Measurements from ENCODE around the gene NUSAP1. TPM values are rescaled to one million over a fixed set of nuclear protein-coding genes. Genes with fewer than 3 reads are reported as not detected.
"Not testable (repeated sequence)": the region's sequence is repeated elsewhere in the genome, so short reads cannot be mapped to it uniquely, and the experiment has no call there.

NUSAP1 gene
- total RNA-seq, 1 donor from 2014 or later = 16.9 TPM

- H3K27ac Mint-ChIP-seq (ENCODE audit: unreplicated experiment) = no peak overlapping the region
- no peak for DNase-seq (ENCODE audit: low spot score)
- peaks cover 11% of the 10 kb centered on the region for H3K36me3 Mint-ChIP-seq (ENCODE audit: low read depth, unreplicated experiment)
- H3K4me1 Mint-ChIP-seq (ENCODE audit: unreplicated experiment) = no peaks in the 10 kb centered on the region
- H3K4me3 Mint-ChIP-seq (ENCODE audit: unreplicated experiment) = no peak overlapping the region
- no peak for TF ChIP-seq CTCF (IDR thresholded peaks at IDR 0.05; ENCODE audit: unreplicated experiment)
- no peaks in the 10 kb centered on the region for H3K27me3 Mint-ChIP-seq (ENCODE audit: unreplicated experiment)
- H3K9me3 Mint-ChIP-seq (ENCODE audit: unreplicated experiment) = no peaks in the 10 kb centered on the region
These were observed 40.2 kb upstream of the NUSAP1 start for GRCh38 chr15:41292521-41292920.

- H3K27me3 Mint-ChIP-seq (ENCODE audit: unreplicated experiment); H3K4me1 Mint-ChIP-seq (ENCODE audit: unreplicated experiment); H3K27ac Mint-ChIP-seq (ENCODE audit: unreplicated experiment); H3K4me3 Mint-ChIP-seq (ENCODE audit: unreplicated experiment); H3K9me3 Mint-ChIP-seq (ENCODE audit: unreplicated experiment); DNase-seq (ENCODE audit: low spot score): not testable (repeated sequence)
- H3K36me3 Mint-ChIP-seq (ENCODE audit: low read depth, unreplicated experiment) = peaks cover 12% of the 10 kb centered on the region
These were observed 31.5 kb upstream of the NUSAP1 start for GRCh38 chr15:41301139-41301538.

GRCh38 chr15:41301587-41301986 is 31.1 kb upstream of the NUSAP1 start:
- peaks cover 11% of the 10 kb centered on the region for H3K36me3 Mint-ChIP-seq (ENCODE audit: low read depth, unreplicated experiment)
- H3K4me3 Mint-ChIP-seq (ENCODE audit: unreplicated experiment) = no peak overlapping the region
- DNase-seq (ENCODE audit: low spot score) = no peak
- H3K4me1 Mint-ChIP-seq (ENCODE audit: unreplicated experiment) = peaks cover 4% of the 10 kb centered on the region
- no peak for TF ChIP-seq CTCF (IDR thresholded peaks at IDR 0.05; ENCODE audit: unreplicated experiment)
- H3K27me3 Mint-ChIP-seq (ENCODE audit: unreplicated experiment) = no peaks in the 10 kb centered on the region
- no peaks in the 10 kb centered on the region for H3K9me3 Mint-ChIP-seq (ENCODE audit: unreplicated experiment)
- H3K27ac Mint-ChIP-seq (ENCODE audit: unreplicated experiment) = no peak overlapping the region

- peaks cover 4% of the 10 kb centered on the region for H3K4me1 Mint-ChIP-seq (ENCODE audit: unreplicated experiment)
These were observed 28.4 kb upstream of the NUSAP1 start for GRCh38 chr15:41304149-41304770.

GRCh38 chr15:41307679-41308078 is 25.0 kb upstream of the NUSAP1 start:
- no peaks in the 10 kb centered on the region for H3K27me3 Mint-ChIP-seq (ENCODE audit: unreplicated experiment)
- H3K36me3 Mint-ChIP-seq (ENCODE audit: low read depth, unreplicated experiment) = no peaks in the 10 kb centered on the region
- no peak for DNase-seq (ENCODE audit: low spot score)
- H3K27ac Mint-ChIP-seq (ENCODE audit: unreplicated experiment) = no peak overlapping the region
- no peak for TF ChIP-seq CTCF (IDR thresholded peaks at IDR 0.05; ENCODE audit: unreplicated experiment)
- H3K4me3 Mint-ChIP-seq (ENCODE audit: unreplicated experiment) = no peak overlapping the region
- H3K9me3 Mint-ChIP-seq (ENCODE audit: unreplicated experiment) = no peaks in the 10 kb centered on the region
- H3K4me1 Mint-ChIP-seq (ENCODE audit: unreplicated experiment) = no peaks in the 10 kb centered on the region

More at GRCh38 chr15:41304149-41304770, 28.4 kb upstream of the NUSAP1 start:
- no peak for TF ChIP-seq CTCF (IDR thresholded peaks at IDR 0.05; ENCODE audit: unreplicated experiment)
- Mint-ChIP-seq H3K36me3 (ENCODE audit: low read depth, unreplicated experiment) (peaks cover 6% of the 10 kb centered on the region), H3K27me3 (ENCODE audit: unreplicated experiment) (no peaks in the 10 kb centered on the region), H3K4me3 (ENCODE audit: unreplicated experiment) (no peak overlapping the region), H3K9me3 (ENCODE audit: unreplicated experiment) (no peaks in the 10 kb centered on the region), H3K27ac (ENCODE audit: unreplicated experiment) (no peak overlapping the region)
- DNase-seq (ENCODE audit: low spot score) = no peak
